Hematopoietic multipotent progenitor cell treated with erythropoietin and hydrocortisone succinate and interleukin-3 and kit ligand, for 4 days (in vitro differentiated cells): ENCODE results near the gene DYRK3.
"Not testable (repeated sequence)": the region's sequence is repeated elsewhere in the genome, so short reads cannot be mapped to it uniquely, and the experiment has no call there.

Source experiments
- DNase-seq: peaks from one replicate; pipeline ENCODE4 v3.0.0-alpha.2; 2015

Gene DYRK3

DNA sequence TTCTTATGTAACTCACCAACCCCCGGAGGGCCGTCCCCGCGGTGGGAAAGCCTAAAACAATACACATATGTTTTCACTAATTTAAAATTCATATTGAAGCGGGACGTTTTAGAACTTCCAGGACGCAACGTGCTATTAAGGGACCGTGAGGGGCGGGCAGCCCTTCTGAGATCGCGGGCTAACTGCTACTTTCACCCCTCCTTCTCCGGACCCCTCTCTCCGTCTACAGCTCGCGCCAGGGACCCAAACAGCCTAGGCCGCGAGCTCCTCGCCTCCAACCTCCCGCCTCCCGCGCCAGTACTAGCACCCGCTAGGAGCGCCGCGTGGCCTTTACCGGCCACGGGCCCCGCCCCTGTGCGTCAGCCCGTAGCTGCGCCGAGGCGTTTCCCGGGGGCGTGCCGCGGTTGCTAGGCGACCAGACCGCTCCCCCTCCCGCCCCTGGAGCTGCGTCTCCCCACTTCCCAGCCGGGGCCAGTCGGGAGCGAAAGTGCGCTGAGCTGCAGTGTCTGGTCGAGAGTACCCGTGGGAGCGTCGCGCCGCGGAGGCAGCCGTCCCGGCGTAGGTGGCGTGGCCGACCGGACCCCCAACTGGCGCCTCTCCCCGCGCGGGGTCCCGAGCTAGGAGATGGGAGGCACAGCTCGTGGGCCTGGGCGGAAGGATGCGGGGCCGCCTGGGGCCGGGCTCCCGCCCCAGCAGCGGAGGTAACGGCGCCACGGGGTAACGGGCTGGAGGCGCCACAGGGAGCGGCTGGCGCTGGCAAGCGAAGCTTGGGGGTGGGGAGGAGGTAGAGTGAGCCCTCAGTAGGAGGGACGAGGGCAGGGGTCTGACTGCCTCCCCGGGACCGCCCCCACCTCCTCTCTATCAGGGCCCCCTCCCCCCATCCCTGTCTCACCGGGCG is at the start of gene DYRK3:
DYRK3 (plus strand) TSS at position 457 of the 898 bp plus-strand sequence; CDS start at position 625, 168 bp downstream.
- DNase-seq: peak; percentile 96

DNA sequence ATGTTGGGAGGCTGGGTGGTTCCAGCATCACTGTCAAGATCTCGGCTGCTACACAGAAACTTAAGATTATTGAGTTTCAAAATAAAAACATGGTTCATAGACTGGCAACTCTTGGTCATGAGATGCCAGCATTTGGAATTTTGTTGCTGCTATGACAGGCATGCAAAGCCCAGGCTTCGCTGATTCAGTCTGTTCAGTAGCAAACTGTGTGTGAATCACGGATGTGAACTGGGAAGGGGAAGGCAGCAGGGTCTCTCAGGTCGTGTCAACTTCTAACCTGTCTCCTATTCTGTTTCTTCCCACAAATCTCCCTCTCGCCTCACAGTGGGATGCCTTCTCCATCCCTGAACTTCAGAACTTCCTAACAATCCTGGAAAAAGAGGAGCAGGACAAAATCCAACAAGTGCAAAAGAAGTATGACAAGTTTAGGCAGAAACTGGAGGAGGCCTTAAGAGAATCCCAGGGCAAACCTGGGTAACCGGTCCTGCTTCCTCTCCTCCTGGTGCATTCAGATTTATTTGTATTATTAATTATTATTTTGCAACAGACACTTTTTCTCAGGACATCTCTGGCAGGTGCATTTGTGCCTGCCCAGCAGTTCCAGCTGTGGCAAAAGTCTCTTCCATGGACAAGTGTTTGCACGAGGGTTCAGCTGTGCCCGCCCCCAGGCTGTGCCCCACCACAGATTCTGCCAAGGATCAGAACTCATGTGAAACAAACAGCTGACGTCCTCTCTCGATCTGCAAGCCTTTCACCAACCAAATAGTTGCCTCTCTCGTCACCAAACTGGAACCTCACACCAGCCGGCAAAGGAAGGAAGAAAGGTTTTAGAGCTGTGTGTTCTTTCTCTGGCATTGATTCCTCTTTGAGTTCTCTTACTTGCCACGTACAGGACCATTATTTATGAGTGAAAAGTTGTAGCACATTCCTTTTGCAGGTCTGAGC is 48.6 kb upstream of the DYRK3 start:
- DNase-seq: no peak

DNA sequence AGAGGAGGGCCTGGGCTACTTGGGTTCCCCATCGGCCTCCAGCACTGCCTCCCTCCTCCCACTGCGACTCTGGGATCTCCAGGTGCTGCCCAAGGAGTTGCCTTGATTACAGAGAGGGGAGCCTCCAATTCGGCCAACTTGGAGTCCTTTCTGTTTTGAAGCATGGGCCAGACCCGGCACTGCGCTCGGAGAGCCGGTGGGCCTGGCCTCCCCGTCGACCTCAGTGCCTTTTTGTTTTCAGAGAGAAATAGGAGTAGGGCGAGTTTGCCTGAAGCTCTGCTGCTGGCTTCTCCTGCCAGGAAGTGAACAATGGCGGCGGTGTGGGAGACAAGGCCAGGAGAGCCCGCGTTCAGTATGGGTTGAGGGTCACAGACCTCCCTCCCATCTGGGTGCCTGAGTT is 47.4 kb upstream of the DYRK3 start:
- DNase-seq: no peak

DNA sequence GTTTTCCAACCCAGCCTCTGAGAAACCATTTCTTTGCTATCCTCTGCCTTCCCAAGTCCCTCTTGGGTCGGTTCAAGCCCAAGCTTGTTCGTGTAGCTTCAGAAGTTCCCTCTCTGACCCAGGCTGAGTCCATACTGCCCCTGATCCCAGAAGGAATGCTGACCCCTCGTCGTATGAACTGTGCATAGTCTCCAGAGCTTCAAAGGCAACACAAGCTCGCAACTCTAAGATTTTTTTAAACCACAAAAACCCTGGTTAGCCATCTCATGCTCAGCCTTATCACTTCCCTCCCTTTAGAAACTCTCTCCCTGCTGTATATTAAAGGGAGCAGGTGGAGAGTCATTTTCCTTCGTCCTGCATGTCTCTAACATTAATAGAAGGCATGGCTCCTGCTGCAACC is 46.8 kb upstream of the DYRK3 start:
- no peak for DNase-seq

- DNase-seq: no peak
Measured at GRCh38 chr1:206589206-206589605, 46.1 kb upstream of the DYRK3 start.

- peak; percentile 37 for DNase-seq
Measured at GRCh38 chr1:206590025-206590758, 45.1 kb upstream of the DYRK3 start.

- no peak for DNase-seq
Measured at GRCh38 chr1:206591226-206591625, 44.1 kb upstream of the DYRK3 start.

DNA sequence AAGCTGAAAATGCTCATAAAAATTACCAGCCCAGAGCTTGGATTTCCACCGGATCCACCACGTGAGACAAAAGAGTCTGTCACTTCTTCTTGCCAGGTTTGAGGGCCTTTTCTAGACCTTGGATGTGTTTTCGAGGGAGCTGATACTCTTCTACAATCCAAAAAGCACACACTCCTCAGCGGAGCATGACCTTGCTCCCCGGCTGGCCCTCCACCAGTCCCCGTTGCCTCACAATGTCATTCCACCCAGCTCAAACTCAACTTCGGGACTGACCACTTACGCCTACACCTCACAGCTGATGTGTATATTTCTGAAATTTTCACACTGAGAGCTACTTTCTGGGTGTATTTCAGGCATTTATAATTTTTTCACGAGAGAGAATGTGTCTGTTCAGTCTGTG is 43.6 kb upstream of the DYRK3 start:
- DNase-seq: no peak

DNA sequence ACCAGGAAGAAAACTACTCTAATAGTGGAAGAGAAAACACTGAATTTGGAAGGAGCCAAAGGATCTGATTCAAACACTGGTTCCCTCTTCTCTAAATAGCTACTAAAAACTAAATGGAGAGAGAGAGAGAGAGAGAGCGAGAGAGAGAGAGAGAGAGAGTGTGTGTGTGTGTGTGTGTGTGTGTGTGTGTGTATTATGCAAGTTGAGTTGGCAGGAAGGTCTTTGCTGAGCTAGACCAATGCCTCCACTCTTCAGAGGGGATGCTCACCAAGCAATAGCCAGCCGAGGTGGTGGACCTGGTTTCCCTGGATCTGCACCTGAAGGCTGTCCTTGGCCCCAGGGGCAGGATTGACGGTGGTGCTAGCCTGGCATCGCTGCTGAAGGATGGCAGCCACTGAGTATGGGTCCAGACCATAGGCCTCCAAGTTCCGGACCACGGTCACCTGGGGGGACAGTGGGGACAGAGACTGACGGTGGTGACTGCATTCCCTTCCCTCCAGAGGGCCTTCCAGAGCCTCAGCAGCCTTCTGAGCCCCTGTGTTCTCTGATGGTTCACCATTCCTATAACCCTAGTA is 41.9 kb upstream of the DYRK3 start:
- DNase-seq: no peak

DNA sequence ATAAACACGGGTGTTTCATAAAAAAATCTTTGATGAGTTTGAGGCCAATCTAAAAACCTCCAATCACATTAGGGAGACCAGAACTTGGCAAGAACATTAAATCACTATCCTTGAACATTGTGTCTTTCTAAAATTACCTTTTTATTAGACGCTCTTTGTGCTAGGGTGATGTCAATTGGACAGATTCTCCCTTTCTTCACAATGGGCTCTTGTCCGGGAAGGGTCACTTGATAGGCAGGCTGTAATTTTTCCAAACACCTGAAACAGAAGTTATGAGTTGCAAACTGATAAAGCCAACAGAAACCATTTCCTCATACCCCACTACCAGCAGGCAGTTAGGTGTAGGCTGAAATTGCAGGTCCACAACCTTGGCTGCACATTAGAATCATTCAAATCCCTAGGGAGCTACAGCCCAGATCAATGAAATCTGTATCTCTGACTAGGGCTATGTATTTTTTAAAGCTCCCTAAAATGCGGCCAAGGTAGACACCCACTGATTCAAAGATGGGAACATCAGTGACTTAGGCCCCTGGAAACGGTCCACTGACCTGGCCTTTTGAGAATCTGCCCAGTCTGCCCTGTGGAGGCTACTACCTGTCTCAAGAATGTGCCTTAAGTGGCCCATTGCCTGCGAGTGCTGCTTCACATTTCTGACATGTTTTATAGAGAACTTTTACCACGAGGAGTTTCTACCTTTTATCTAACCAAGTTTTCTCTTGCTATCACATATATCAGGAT is 39.6 kb upstream of the DYRK3 start:
- no peak for DNase-seq

GRCh38 chr1:206596319-206596666 is 39.0 kb upstream of the DYRK3 start:
- DNase-seq: no peak

- DNase-seq: no peak
Measured at GRCh38 chr1:206600527-206600926, 34.8 kb upstream of the DYRK3 start.

- DNase-seq: no peak
Measured at GRCh38 chr1:206604861-206605260, 30.5 kb upstream of the DYRK3 start.

DNA sequence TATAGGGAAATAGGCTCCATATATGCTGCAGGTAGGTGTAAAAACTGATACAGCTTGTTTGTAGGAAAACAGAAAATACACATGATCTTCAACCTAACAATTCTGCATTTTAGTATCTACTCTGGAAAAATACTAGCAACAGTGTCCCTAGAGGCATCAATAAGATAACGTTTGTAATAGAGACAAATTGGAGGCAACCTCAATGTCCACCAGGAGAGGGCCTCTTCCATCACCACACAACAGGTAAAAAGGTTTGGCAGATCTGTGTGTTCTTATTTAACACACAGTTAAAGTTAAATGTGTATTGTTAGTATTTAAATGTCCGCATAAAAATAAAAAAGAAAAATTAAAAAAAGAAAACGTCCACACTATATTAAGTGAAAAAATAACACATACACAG is 28.5 kb upstream of the DYRK3 start:
- peak; percentile 77 for DNase-seq

DNA sequence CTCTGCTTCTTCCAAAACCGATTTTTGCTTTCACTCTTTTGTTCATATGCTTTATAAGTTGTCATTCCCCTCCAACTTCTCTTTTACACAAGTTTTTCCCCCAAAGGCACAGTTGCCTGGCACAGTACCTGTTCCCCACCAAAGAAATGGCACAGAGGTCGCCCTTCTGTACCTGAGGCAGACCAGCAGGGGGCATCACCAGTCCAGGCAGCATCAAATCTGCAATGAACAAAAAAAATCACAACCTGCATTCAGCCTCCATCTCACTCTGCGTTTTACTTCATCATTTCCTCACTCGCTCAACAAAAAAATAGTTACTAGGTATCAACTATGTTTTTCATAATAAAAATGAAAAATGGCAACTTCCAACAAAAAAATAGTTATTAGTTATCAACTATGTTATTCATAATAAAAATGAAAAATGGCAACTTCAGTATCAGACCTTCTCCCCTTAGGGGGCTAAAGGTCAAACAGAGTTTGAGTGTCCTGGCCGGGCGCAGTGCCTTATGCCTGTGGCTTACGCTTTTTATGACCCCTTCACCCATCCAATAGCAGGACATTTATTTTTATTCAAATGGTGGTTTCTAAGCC is 27.1 kb upstream of the DYRK3 start:
- peak; percentile 74 for DNase-seq

- peak; percentile 13 for DNase-seq
Measured at GRCh38 chr1:206609229-206609991, 25.9 kb upstream of the DYRK3 start.

- DNase-seq: peak; percentile 97
Measured at GRCh38 chr1:206612129-206612876, 23.0 kb upstream of the DYRK3 start, which contains the start of gene EIF2D. Gene EIF2D (minus strand): TSS chr1:206612465. CDS start chr1:206612342, 123 bp downstream.

DNA sequence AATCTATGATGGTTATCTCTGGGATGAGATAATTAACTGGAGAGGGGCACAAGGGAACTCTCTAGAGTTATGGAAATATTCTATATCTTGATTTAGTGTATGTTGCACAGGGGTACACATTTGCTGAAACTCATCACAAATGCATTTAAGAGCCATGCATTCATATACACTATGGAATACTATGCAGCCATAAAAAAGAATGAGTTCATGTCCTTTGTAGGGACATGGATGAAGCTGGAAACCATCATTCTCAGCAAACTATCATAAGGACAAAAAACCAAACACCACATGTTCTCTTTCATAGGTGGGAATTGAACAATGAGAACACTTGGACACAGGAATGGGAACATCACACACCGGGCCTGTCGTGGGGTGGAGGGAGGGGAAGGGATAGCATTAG is 8.9 kb upstream of the DYRK3 start:
- not testable (repeated sequence) for DNase-seq

- no peak for DNase-seq
Measured at GRCh38 chr1:206628916-206629315, 6.4 kb upstream of the DYRK3 start.

DNA sequence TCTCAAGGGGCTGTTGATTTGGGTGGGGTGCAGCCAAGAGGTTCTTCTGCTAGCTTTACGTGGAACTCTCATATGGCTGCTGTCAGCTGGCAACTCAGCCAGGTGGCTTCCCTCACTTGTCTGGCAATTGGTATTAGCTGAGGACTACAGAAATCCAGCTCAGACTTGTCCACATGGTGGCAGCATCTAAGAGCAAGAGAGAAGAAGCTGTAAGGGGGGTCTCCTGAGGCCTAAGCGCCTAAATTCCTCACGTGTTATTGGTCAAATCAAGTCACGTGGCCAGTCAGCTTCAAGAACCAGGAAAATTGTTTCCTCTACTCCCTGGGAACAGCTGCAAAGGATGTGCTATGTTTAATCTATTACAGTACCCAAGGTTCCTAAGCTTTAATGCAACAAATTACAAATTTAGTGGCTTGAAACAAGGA is 4.2 kb upstream of the DYRK3 start:
- DNase-seq: peak; percentile 90
